ENCODE results near the gene SLC25A21. TPM values are rescaled to one million over a fixed set of nuclear protein-coding genes. Genes with fewer than 3 reads are reported as not detected.

The SLC25A21 gene
- polyA plus RNA-seq, 1 experiment: 1.5 TPM

DNA sequence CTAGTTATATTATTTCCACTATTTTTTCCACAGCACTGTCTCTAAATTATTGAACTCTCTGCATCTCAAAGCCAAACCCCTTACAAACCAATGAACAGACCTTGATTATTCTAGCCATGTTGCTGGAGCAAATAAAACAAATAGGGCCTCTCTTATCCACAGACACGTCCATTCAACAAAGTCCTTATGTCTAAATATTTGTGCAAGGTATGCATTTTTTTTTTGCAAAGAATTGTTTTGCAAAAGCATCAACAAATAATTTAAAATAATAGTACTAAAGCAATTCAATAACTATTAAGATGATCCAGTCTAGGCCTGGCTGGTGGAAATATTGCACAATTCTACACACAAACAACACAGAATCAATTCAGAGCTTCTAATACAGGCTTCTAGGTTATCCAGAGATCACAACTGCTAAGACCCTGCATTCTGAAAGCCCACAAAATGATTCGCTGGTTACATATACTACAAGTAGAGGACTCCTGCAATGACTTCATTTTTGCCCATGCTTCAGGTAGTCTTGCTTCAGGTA, 221.0 kb downstream of the SLC25A21 start:
- Histone ChIP-seq H3K27me3 (ENCODE audit: control insufficient read depth, insufficient read depth, low read length) (no peaks in the 10 kb centered on the region), H3K9me3 (ENCODE audit: control insufficient read depth, insufficient read depth, low read length) (no peaks in the 10 kb centered on the region), H3K27ac (ENCODE audit: low read depth, low read length) (no peak overlapping the region), H3K4me3 (ENCODE audit: low read depth, low read length) (no peak overlapping the region)
- POLR2A ChIA-PET: no interaction called here
- no peak for TF ChIP-seq CTCF (IDR thresholded peaks at IDR 0.05; ENCODE audit: low read depth, low read length)
- DNase-seq (ENCODE audit: low read depth, low spot score): no peak
- CTCF ChIA-PET: interaction anchor here (2.4 kb wide), 1 partner anchor 9 kb away, joined by 12 read pairs; no protein-coding TSS in a partner anchor

- DNase-seq (ENCODE audit: low read depth, low spot score): no peak
- no peak for TF ChIP-seq CTCF (IDR thresholded peaks at IDR 0.05; ENCODE audit: low read depth, low read length)
- H3K27me3 ChIP-seq (ENCODE audit: control insufficient read depth, insufficient read depth, low read length): no peaks in the 10 kb centered on the region
- ChIA-PET CTCF (interaction anchor here (2.4 kb wide), 1 partner anchor 9 kb away, joined by 12 read pairs; no protein-coding TSS in a partner anchor), POLR2A (no interaction called here)
- H3K27ac ChIP-seq (ENCODE audit: low read depth, low read length): no peak overlapping the region
- no peak overlapping the region for H3K4me3 ChIP-seq (ENCODE audit: low read depth, low read length)
- no peaks in the 10 kb centered on the region for H3K9me3 ChIP-seq (ENCODE audit: control insufficient read depth, insufficient read depth, low read length)
Measured at GRCh38 chr14:36950812-36951211, 221.6 kb downstream of the SLC25A21 start.

DNA sequence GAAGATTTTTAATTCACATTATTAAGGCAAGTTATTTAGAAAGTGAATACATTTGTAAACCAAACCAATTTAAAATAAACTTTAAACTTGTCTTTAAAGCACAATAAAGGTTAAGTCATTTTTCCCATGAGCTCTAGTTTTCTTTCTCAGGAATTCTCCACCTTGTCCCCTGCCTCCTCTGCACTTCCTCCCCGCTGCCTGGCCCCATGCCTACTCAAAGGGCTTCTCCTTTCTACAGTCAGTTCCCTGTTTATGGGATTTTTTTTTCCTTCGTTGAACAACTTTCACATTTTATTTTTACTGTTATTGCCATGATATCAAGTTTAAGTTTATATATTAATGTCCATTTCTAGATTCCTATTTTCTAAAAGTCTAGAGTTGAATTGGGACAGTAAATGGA, 223.0 kb downstream of the SLC25A21 start:
- POLR2A ChIA-PET: no interaction called here
- Histone ChIP-seq H3K4me3 (ENCODE audit: low read depth, low read length) (no peak overlapping the region), H3K27ac (ENCODE audit: low read depth, low read length) (no peak overlapping the region), H3K9me3 (ENCODE audit: control insufficient read depth, insufficient read depth, low read length) (no peaks in the 10 kb centered on the region), H3K27me3 (ENCODE audit: control insufficient read depth, insufficient read depth, low read length) (no peaks in the 10 kb centered on the region)
- DNase-seq (ENCODE audit: low read depth, low spot score): no peak
- no peak for TF ChIP-seq CTCF (IDR thresholded peaks at IDR 0.05; ENCODE audit: low read depth, low read length)
- CTCF ChIA-PET: interaction anchor here (2.4 kb wide), 1 partner anchor 7 kb away, joined by 12 read pairs; no protein-coding TSS in a partner anchor

- Histone ChIP-seq H3K9me3 (ENCODE audit: control insufficient read depth, insufficient read depth, low read length) (no peaks in the 10 kb centered on the region), H3K27ac (ENCODE audit: low read depth, low read length) (no peak overlapping the region), H3K4me3 (ENCODE audit: low read depth, low read length) (no peak overlapping the region), H3K27me3 (ENCODE audit: control insufficient read depth, insufficient read depth, low read length) (no peaks in the 10 kb centered on the region)
- CTCF ChIA-PET: interaction anchor here (1.0 kb wide), 1 partner anchor 300 kb away, joined by 3 read pairs; no protein-coding TSS in a partner anchor
- DNase-seq (ENCODE audit: low read depth, low spot score): no peak
- no peak for TF ChIP-seq CTCF (IDR thresholded peaks at IDR 0.05; ENCODE audit: low read depth, low read length)
- POLR2A ChIA-PET: no interaction called here
Measured at GRCh38 chr14:36948157-36948859, 224.1 kb downstream of the SLC25A21 start.

DNA sequence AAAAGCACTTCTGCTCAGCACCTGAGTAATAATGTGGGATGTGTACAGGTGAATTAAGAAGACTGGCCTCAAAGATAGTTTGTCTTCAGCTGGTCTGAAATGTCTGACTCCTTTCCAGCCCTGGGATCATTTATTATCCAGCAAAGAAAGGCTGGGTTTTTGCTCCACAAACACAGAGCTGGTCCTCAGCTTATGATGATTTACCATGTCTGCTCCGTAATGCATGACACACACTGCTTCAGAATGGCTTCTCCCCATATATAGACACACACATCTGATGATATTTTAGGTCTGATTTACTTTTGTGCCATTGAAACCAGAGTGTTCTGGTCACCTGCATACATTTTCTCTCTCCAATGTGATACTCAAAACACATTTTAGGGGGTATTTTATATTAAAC, 225.0 kb downstream of the SLC25A21 start:
- ChIA-PET POLR2A (no interaction called here), CTCF (interaction anchor here (1.3 to 2.3 kb wide), 3 partner anchors 126 to 298 kb away, joined by 3 to 6 read pairs (median 3); no protein-coding TSS in a partner anchor)
- no peaks in the 10 kb centered on the region for H3K9me3 ChIP-seq (ENCODE audit: control insufficient read depth, insufficient read depth, low read length)
- no peak overlapping the region for H3K4me3 ChIP-seq (ENCODE audit: low read depth, low read length)
- no peaks in the 10 kb centered on the region for H3K27me3 ChIP-seq (ENCODE audit: control insufficient read depth, insufficient read depth, low read length)
- no peak for TF ChIP-seq CTCF (IDR thresholded peaks at IDR 0.05; ENCODE audit: low read depth, low read length)
- DNase-seq (ENCODE audit: low read depth, low spot score): no peak
- H3K27ac ChIP-seq (ENCODE audit: low read depth, low read length): no peak overlapping the region
